ENCODE measurements around the gene KRTAP5-1. TPM values are rescaled to one million over a fixed set of nuclear protein-coding genes. Genes with fewer than 3 reads are reported as not detected.
"Not testable (repeated sequence)": the region's sequence is repeated elsewhere in the genome, so short reads cannot be mapped to it uniquely, and the experiment has no call there.

Gene KRTAP5-1
- total and polyA plus RNA-seq, 8 donors: 0.21 TPM; not detected in 7

GRCh38 chr11:1622086-1622485 is 37.0 kb upstream of the KRTAP5-1 start, which contains the start of gene KRTAP5-4:
Gene KRTAP5-4 (minus strand): TSS chr11:1622138. CDS start chr11:1622093, 45 bp downstream.
- no peaks in the 10 kb centered on the region for H3K36me3 ChIP-seq
- intact Hi-C loops (cut with DNase I): no loop called here
- H3K4me3 ChIP-seq: no peak within 1 kb of the TSS
- DNase-seq (no peak), ATAC-seq (no peak)
- no peaks in the 10 kb centered on the region for H3K27me3 ChIP-seq
- no peaks in the 10 kb centered on the region for H3K9me3 ChIP-seq
- no peaks in the 10 kb centered on the region for H3K4me1 ChIP-seq
- TF ChIP-seq CTCF (IDR thresholded peaks at IDR 0.05): no peak
- H3K27ac ChIP-seq: no peak within 1 kb of the TSS

- H3K4me3 ChIP-seq: no peak overlapping the region
- ATAC-seq (no peak), DNase-seq (no peak)
- no peak overlapping the region for H3K27ac ChIP-seq
- H3K36me3 ChIP-seq: no peaks in the 10 kb centered on the region
- no peaks in the 10 kb centered on the region for H3K9me3 ChIP-seq
- peaks cover 0 to 9% of the 10 kb centered on the region in 2 donors for H3K27me3 ChIP-seq
- intact Hi-C loops (cut with DNase I): no loop called here
- H3K4me1 ChIP-seq: no peaks in the 10 kb centered on the region
- TF ChIP-seq CTCF (IDR thresholded peaks at IDR 0.05): no peak
Observed at GRCh38 chr11:1619449-1619848, 34.4 kb upstream of the KRTAP5-1 start.

GRCh38 chr11:1618231-1618630 is 33.1 kb upstream of the KRTAP5-1 start:
- Histone ChIP-seq H3K4me1 (no peaks in the 10 kb centered on the region), H3K36me3 (no peaks in the 10 kb centered on the region), H3K9me3 (no peaks in the 10 kb centered on the region), H3K27me3 (peaks cover 0 to 9% of the 10 kb centered on the region in 2 donors), H3K27ac (no peak overlapping the region), H3K4me3 (no peak overlapping the region)
- intact Hi-C loops (cut with DNase I): no loop called here
- no peak for DNase-seq
- no peak for ATAC-seq
- TF ChIP-seq CTCF (IDR thresholded peaks at IDR 0.05): no peak

GRCh38 chr11:1608363-1608762 is 23.3 kb upstream of the KRTAP5-1 start, which contains the start of gene KRTAP5-3:
Gene KRTAP5-3 (minus strand): TSS chr11:1608463. CDS start chr11:1608385, 78 bp downstream.
- peaks cover 0 to 52% of the 10 kb centered on the region in 2 donors for H3K27me3 ChIP-seq
- no peak for DNase-seq

GRCh38 chr11:1607901-1608300 is 22.8 kb upstream of the KRTAP5-1 start:
- DNase-seq; intact Hi-C loops (cut with DNase I); H3K4me1 ChIP-seq: not testable (repeated sequence)

More at GRCh38 chr11:1608363-1608762, 23.3 kb upstream of the KRTAP5-1 start, which contains the start of gene KRTAP5-3:
- ATAC-seq: no peak
- no peak within 1 kb of the TSS for H3K27ac ChIP-seq
- no peaks in the 10 kb centered on the region for H3K36me3 ChIP-seq
- no peaks in the 10 kb centered on the region for H3K9me3 ChIP-seq
- no peak for TF ChIP-seq CTCF (IDR thresholded peaks at IDR 0.05)
- H3K4me3 ChIP-seq: no peak within 1 kb of the TSS
- intact Hi-C loops (cut with DNase I): no loop called here
- H3K4me1 ChIP-seq: no peaks in the 10 kb centered on the region

GRCh38 chr11:1607156-1607845 is 22.2 kb upstream of the KRTAP5-1 start:
- H3K27ac ChIP-seq; H3K4me1 ChIP-seq; H3K9me3 ChIP-seq; H3K36me3 ChIP-seq; H3K4me3 ChIP-seq; DNase-seq; intact Hi-C loops (cut with DNase I); ATAC-seq: not testable (repeated sequence)
- H3K27me3 ChIP-seq: peaks cover 0 to 51% of the 10 kb centered on the region in 2 donors

More at GRCh38 chr11:1607901-1608300, 22.8 kb upstream of the KRTAP5-1 start:
- H3K4me3 ChIP-seq, ATAC-seq, H3K36me3 ChIP-seq, H3K9me3 ChIP-seq, H3K27ac ChIP-seq: not testable (repeated sequence)
- peaks cover 0 to 52% of the 10 kb centered on the region in 2 donors for H3K27me3 ChIP-seq

- H3K36me3 ChIP-seq; intact Hi-C loops (cut with DNase I); ATAC-seq; H3K9me3 ChIP-seq; H3K4me1 ChIP-seq; H3K27ac ChIP-seq; DNase-seq; H3K4me3 ChIP-seq: not testable (repeated sequence)
- peaks cover 0 to 51% of the 10 kb centered on the region in 2 donors for H3K27me3 ChIP-seq
Observed at GRCh38 chr11:1605923-1606322, 20.8 kb upstream of the KRTAP5-1 start.

All from left lung (tissue), 10 donors.